Parathyroid adenoma (tissue), 2 donors: ENCODE data around the gene NUAK1.

ENCODE experiments used
- H2AFZ ChIP-seq: fragments of 300-600 bp; sonication (generic); one replicate; pipeline ENCODE4 v1.7.0; 2017; ENCODE audit warnings: antibody characterized with exemption, mild to moderate bottlenecking
- H3K27ac ChIP-seq: fragments of 300-600 bp; sonication (generic); one replicate; pipeline ENCODE4 v1.7.0; 2017
- H3K27me3 ChIP-seq: fragments of 300-600 bp; sonication (generic); one replicate; pipeline ENCODE4 v1.7.0; 2017; ENCODE audit warnings: low read length; ENCODE audit not compliant: control insufficient read depth, insufficient read depth
- H3K36me3 ChIP-seq: fragments of 300-600 bp; sonication (generic); one replicate; pipeline ENCODE4 v1.7.0; 2017; ENCODE audit warnings: low read length; ENCODE audit not compliant: control insufficient read depth, insufficient read depth
- H3K4me1 ChIP-seq: fragments of 300-600 bp; sonication (generic); one replicate; pipeline ENCODE4 v1.7.0; 2017; ENCODE audit warnings: control low read depth
- H3K4me2 ChIP-seq: fragments of 300-600 bp; sonication (generic); one replicate; pipeline ENCODE4 v1.7.0; 2017; ENCODE audit warnings: low read length
- H3K4me3 ChIP-seq: fragments of 300-600 bp; sonication (generic); one replicate; pipeline ENCODE4 v1.7.0; 2017; ENCODE audit warnings: low read depth, low read length
- H3K79me2 ChIP-seq: fragments of 300-600 bp; sonication (generic); one replicate; pipeline ENCODE4 v1.7.0; 2017; ENCODE audit warnings: control low read depth
- H3K9ac ChIP-seq: fragments of 300-600 bp; sonication (generic); one replicate; pipeline ENCODE4 v1.7.0; 2017; ENCODE audit warnings: mild to moderate bottlenecking
- H3K9me3 ChIP-seq: fragments of 300-600 bp; sonication (generic); one replicate; pipeline ENCODE4 v1.7.0; 2017; ENCODE audit warnings: low read length; ENCODE audit not compliant: control insufficient read depth
- CTCF ChIP-seq: fragments of 300-600 bp; sonication (generic); IDR thresholded peaks from one replicate; pipeline ENCODE4 v1.7.0; 2017; ENCODE audit warnings: antibody characterized with exemption, mild to moderate bottlenecking
- donor health status: primary hyperparathyroidism.

The NUAK1 gene

GRCh38 chr12:106090591-106091445 lies 47.9 kb downstream of the NUAK1 start:
- Histone ChIP-seq H3K9ac (no peak overlapping the region), H3K36me3 (no peaks in the 10 kb centered on the region), H2AFZ (no peak overlapping the region), H3K4me1 (peaks cover 8% of the 10 kb centered on the region), H3K9me3 (no peaks in the 10 kb centered on the region), H3K27ac (peak overlapping the region; percentile 49), H3K4me3 (no peak overlapping the region), H3K27me3 (no peaks in the 10 kb centered on the region), H3K79me2 (peaks cover 38% of the 10 kb centered on the region), H3K4me2 (no peak overlapping the region)
- TF ChIP-seq CTCF: no peak

GRCh38 chr12:106089935-106090334 lies 48.8 kb downstream of the NUAK1 start:
- no peaks in the 10 kb centered on the region for H3K27me3 ChIP-seq
- H3K4me2 ChIP-seq: no peak overlapping the region
- no peak overlapping the region for H3K9ac ChIP-seq
- no peak overlapping the region for H2AFZ ChIP-seq
- no peaks in the 10 kb centered on the region for H3K36me3 ChIP-seq
- H3K9me3 ChIP-seq: no peaks in the 10 kb centered on the region
- peaks cover 8% of the 10 kb centered on the region for H3K4me1 ChIP-seq
- peaks cover 31% of the 10 kb centered on the region for H3K79me2 ChIP-seq
- no peak for TF ChIP-seq CTCF
- H3K4me3 ChIP-seq: no peak overlapping the region
- no peak overlapping the region for H3K27ac ChIP-seq

- no peak overlapping the region for H3K4me3 ChIP-seq
- no peaks in the 10 kb centered on the region for H3K36me3 ChIP-seq
- H3K27ac ChIP-seq: no peak overlapping the region
- peaks cover 31% of the 10 kb centered on the region for H3K79me2 ChIP-seq
- no peak for TF ChIP-seq CTCF
- H2AFZ ChIP-seq: no peak overlapping the region
- no peak overlapping the region for H3K4me2 ChIP-seq
- H3K9ac ChIP-seq: no peak overlapping the region
- H3K27me3 ChIP-seq: no peaks in the 10 kb centered on the region
- H3K9me3 ChIP-seq: no peaks in the 10 kb centered on the region
- peaks cover 8% of the 10 kb centered on the region for H3K4me1 ChIP-seq
These were observed 49.8 kb downstream of the NUAK1 start for GRCh38 chr12:106088811-106089485.

- H3K4me1 ChIP-seq: peaks cover 8% of the 10 kb centered on the region
These were observed 50.4 kb downstream of the NUAK1 start for GRCh38 chr12:106088246-106088808.

More at GRCh38 chr12:106088246-106088808, 50.4 kb downstream of the NUAK1 start:
- Histone ChIP-seq H3K4me2 (no peak overlapping the region), H3K9me3 (no peaks in the 10 kb centered on the region), H2AFZ (no peak overlapping the region), H3K9ac (no peak overlapping the region), H3K27ac (no peak overlapping the region), H3K27me3 (no peaks in the 10 kb centered on the region), H3K36me3 (no peaks in the 10 kb centered on the region), H3K79me2 (peaks cover 28% of the 10 kb centered on the region), H3K4me3 (no peak overlapping the region)
- TF ChIP-seq CTCF: no peak
